Lower leg skin (tissue), 4 donors: ENCODE results near the gene AACS. TPM values are rescaled to one million over a fixed set of nuclear protein-coding genes. Genes with fewer than 3 reads are reported as not detected.
"Not testable (repeated sequence)": the region's sequence is repeated elsewhere in the genome, so short reads cannot be mapped to it uniquely, and the experiment has no call there.

Experiments used
- DNase-seq, 2 donors: peaks; one replicate each; pipeline ENCODE4 v3.0.0-alpha.2; 2019; ENCODE audit warnings: low spot score in 2 of 2
- H3K4me3 ChIP-seq: fragments of 200-600 bp; sonication (generic); 2 replicates; pipeline ENCODE4 v1.5.1; 2017; ENCODE audit warnings: mild to moderate bottlenecking, low read depth; ENCODE audit not compliant: poor library complexity, severe bottlenecking
- CTCF ChIP-seq, 3 donors: fragments of 450-650 bp; IDR thresholded peaks; one replicate each; pipeline ENCODE4 v1.5.1; 2016; ENCODE audit warnings: antibody characterized with exemption in 3 of 3, mild to moderate bottlenecking in 3 of 3, moderate library complexity in 2 of 3
- POLR2A ChIP-seq, 2 donors: fragments of 450-650 bp; IDR thresholded peaks; one replicate each; pipeline ENCODE4 v1.6.1; 2016 to 2017; ENCODE audit warnings: antibody characterized with exemption in 2 of 2, mild to moderate bottlenecking in 1 of 2, moderate library complexity in 1 of 2
- WGBS, 2 donors: methylation state at CpG; one replicate each; pipeline ENCODE4 v1.1.5; 2018; 5-methylcytosine and 5-hydroxymethylcytosine counted together
- intact Hi-C: fragments of 100-400 bp; cut with DNase I; formaldehyde crosslinking; loops from one replicate; pipeline ENCODE4 v1.15.0; 2023; ENCODE audit warnings: low total_unique reads
- total RNA-seq, 4 donors: library from RNA; depleted of rRNA; stranded (reverse); fragments of >200 nt; gene quantifications; one replicate each; pipeline ENCODE4 v1.1.0, GENCODE V29; 2016

The AACS gene
- total RNA-seq, 4 donors from 2014 or later = 63.5 to 83.8 (median 71.4) TPM

GRCh38 chr12:125061229-125061628, 4.0 kb upstream of the AACS start:
- DNase-seq = no peak
- intact Hi-C loops = no loop called here
- TF ChIP-seq POLR2A (IDR thresholded peaks at IDR 0.05) (no peak), CTCF (IDR thresholded peaks at IDR 0.05) (no peak)
- H3K4me3 ChIP-seq = no peak overlapping the region
- 95 to 96% methylated on average over 3 of the region's 3 CpGs for WGBS, 2 donors

- intact Hi-C loops, DNase-seq, H3K4me3 ChIP-seq: not testable (repeated sequence)
- WGBS, 2 donors = 84 to 91% methylated on average over 4 of the region's 4 CpGs
These were observed 1.7 kb upstream of the AACS start for GRCh38 chr12:125063522-125063921.

GRCh38 chr12:125064492-125064891, 743 bp upstream of the AACS start:
- TF ChIP-seq CTCF (IDR thresholded peaks at IDR 0.05) = no peak
- TF ChIP-seq POLR2A (IDR thresholded peaks at IDR 0.05) = no peak
- intact Hi-C loops = no loop called here
- H3K4me3 ChIP-seq = no peak overlapping the region
- DNase-seq = no peak
- WGBS, 2 donors = 58 to 73% methylated on average over 5 of the region's 5 CpGs

- intact Hi-C loops = no loop called here
- H3K4me3 ChIP-seq = peak overlapping the region; percentile 84
- no peak for DNase-seq
- TF ChIP-seq CTCF (IDR thresholded peaks at IDR 0.05) (no peak), POLR2A (IDR thresholded peaks at IDR 0.05) (no peak)
- 38 to 46% methylated on average over 17 to 18 of the region's 18 CpGs for WGBS, 2 donors
These were observed 810 bp downstream of the AACS start for GRCh38 chr12:125065919-125066570.

GRCh38 chr12:125068391-125068790, 3.2 kb downstream of the AACS start:
- TF ChIP-seq CTCF (IDR thresholded peaks at IDR 0.05) (no peak), POLR2A (IDR thresholded peaks at IDR 0.05) (no peak)
- WGBS, 2 donors = 81 to 85% methylated on average over 6 of the region's 6 CpGs
- H3K4me3 ChIP-seq = no peak overlapping the region
- intact Hi-C loops = no loop called here
- no peak for DNase-seq

GRCh38 chr12:125069616-125070015, 4.4 kb downstream of the AACS start:
- WGBS, 2 donors = 54 to 60% methylated on average over 8 of the region's 8 CpGs
- no peak overlapping the region for H3K4me3 ChIP-seq
- intact Hi-C loops = no loop called here
- TF ChIP-seq CTCF (IDR thresholded peaks at IDR 0.05) (no peak), POLR2A (IDR thresholded peaks at IDR 0.05) (no peak)
- no peak for DNase-seq
